Diencephalon (tissue), 1 donor: ENCODE results near the gene RBM8A. TPM values are rescaled to one million over a fixed set of nuclear protein-coding genes. Genes with fewer than 3 reads are reported as not detected.

Experiments
- total RNA-seq: library from RNA; depleted of rRNA; stranded (reverse); fragments of >200 nt; gene quantifications from one replicate; pipeline ENCODE4 v1.2.3, GENCODE V29; 2014

Gene RBM8A
- total RNA-seq: 74.5 TPM

GRCh38 chr1:145927063-145927886, at the start of gene RBM8A:
RBM8A (minus strand) TSS chr1:145927484; CDS start chr1:145927426, 58 bp downstream.

GRCh38 chr1:145964328-145965118, 37.2 kb upstream of the RBM8A start, which contains the start of the genes ANKRD34A and POLR3GL:
ANKRD34A (minus strand) TSS chr1:145964575; CDS start chr1:145961759, 2,816 bp downstream.
POLR3GL (plus strand) TSS chr1:145964690; CDS start chr1:145974866, 10,176 bp downstream.

GRCh38 chr1:145957443-145958319, 30.4 kb upstream of the RBM8A start, which contains the start of gene LIX1L:
LIX1L (minus strand) TSS chr1:145958017; CDS start chr1:145957927, 90 bp downstream.

GRCh38 chr1:145918144-145918991, 8.9 kb downstream of the RBM8A start, which contains the start of gene PEX11B:
PEX11B (minus strand) TSS chr1:145918717; CDS start chr1:145918688, 29 bp downstream.

DNA sequence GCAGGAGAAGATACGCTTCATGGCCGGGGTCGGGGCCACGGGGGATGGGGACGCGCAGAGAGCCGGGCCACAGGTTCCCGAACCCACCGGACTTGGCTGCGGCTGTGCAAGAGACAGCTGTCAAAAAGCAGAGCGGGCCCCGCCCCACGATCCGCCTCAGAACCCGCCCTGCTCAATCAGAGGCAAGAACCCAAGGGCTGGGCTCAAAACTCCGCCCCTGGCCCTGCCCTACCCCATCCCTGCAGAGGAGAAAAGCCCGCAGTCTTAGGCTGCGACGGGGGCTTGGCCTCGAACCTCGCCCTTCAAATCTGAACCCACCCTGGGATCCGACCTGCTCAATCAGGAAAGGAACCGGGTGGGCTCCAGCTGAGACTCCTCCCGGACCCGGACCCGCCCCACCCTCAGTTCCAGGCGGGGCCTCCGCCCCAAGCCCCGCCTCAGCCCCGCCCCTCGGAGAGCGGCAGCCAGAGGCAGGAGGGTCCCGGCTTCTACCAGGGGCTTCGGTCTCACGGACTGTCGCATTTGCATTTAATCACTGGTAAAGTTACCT, 41.5 kb downstream of the RBM8A start, which contains the start of gene ANKRD35:
Gene ANKRD35, minus strand, starts transcription at position 129 of the 550 bp plus-strand sequence. Its CDS starts 108 bp downstream, at position 21.

Other genes starting within 250 kb of the RBM8A start
- 1.8 TPM for gene PDZK1, start 220.1 kb downstream of the RBM8A start, total RNA-seq
- gene CD160, start 208.0 kb downstream of the RBM8A start, total RNA-seq: not detected
- gene RNF115, start 103.4 kb downstream of the RBM8A start, total RNA-seq: 32.5 TPM
- 29.1 TPM for gene POLR3C, start 103.3 kb downstream of the RBM8A start, total RNA-seq
- gene NUDT17, start 81.9 kb downstream of the RBM8A start, total RNA-seq: 8.5 TPM
- 11.5 TPM for gene PIAS3, start 68.4 kb downstream of the RBM8A start, total RNA-seq
- 1.6 TPM for gene ANKRD35, start 41.6 kb downstream of the RBM8A start, total RNA-seq
- 1.4 TPM for gene ITGA10, start 17.4 kb downstream of the RBM8A start, total RNA-seq
- 32.1 TPM for gene PEX11B, start 8.8 kb downstream of the RBM8A start, total RNA-seq
- 23.5 TPM for gene LIX1L, start 30.5 kb upstream of the RBM8A start, total RNA-seq
- gene ANKRD34A, start 37.1 kb upstream of the RBM8A start, total RNA-seq: 2.5 TPM
- 13.4 TPM for gene POLR3GL, start 37.2 kb upstream of the RBM8A start, total RNA-seq
- gene TXNIP, start 69.1 kb upstream of the RBM8A start, total RNA-seq: 93.9 TPM
- 0.23 TPM for gene HJV, start 94.3 kb upstream of the RBM8A start, total RNA-seq
- 0.92 TPM for gene NBPF10, start 217.3 kb upstream of the RBM8A start, total RNA-seq